Neural progenitor cell (in vitro differentiated cells): Measurements from ENCODE around the gene PODN.

ENCODE experiments used
- CTCF ChIP-seq: fragments of 200-600 bp; sonication (generic); IDR thresholded peaks from 2 replicates; pipeline ENCODE4 v1.5.1; 2017; ENCODE audit warnings: antibody characterized with exemption, mild to moderate bottlenecking
- EZH2 ChIP-seq: fragments of 200-600 bp; sonication (generic); IDR thresholded peaks from 2 replicates; pipeline ENCODE4 v1.6.1; 2017; ENCODE audit warnings: antibody characterized with exemption, mild to moderate bottlenecking, moderate library complexity

- TF ChIP-seq EZH2 (no peak), CTCF (no peak)
Measured at GRCh38 chr1:53121319-53122172, 59.5 kb downstream of the PODN start.
